Measurements from ENCODE around the gene STRIT1. TPM values are rescaled to one million over a fixed set of nuclear protein-coding genes. Genes with fewer than 3 reads are reported as not detected.
"Not testable (repeated sequence)": the region's sequence is repeated elsewhere in the genome, so short reads cannot be mapped to it uniquely, and the experiment has no call there.

STRIT1 gene
- polyA plus RNA-seq, 3 donors: 1.9 TPM

GRCh38 chr3:155274435-155274834 lies 19.0 kb downstream of the STRIT1 start:
- not testable (repeated sequence) for DNase-seq (ENCODE audit: low read depth in 3 of 3, low spot score in 2 of 3)

GRCh38 chr3:155271343-155271613 lies 22.2 kb downstream of the STRIT1 start:
- DNase-seq (ENCODE audit: low read depth in 3 of 3, low spot score in 2 of 3): no peak

- DNase-seq (ENCODE audit: low read depth in 3 of 3, low spot score in 2 of 3): no peak
Observed at GRCh38 chr3:155270485-155271342, 22.8 kb downstream of the STRIT1 start.

GRCh38 chr3:155270063-155270462 lies 23.4 kb downstream of the STRIT1 start:
- no peak for DNase-seq (ENCODE audit: low read depth in 3 of 3, low spot score in 2 of 3)

GRCh38 chr3:155262855-155263254 lies 30.6 kb downstream of the STRIT1 start:
- DNase-seq (ENCODE audit: low read depth in 3 of 3, low spot score in 2 of 3): not testable (repeated sequence)

GRCh38 chr3:155262295-155262694 lies 31.2 kb downstream of the STRIT1 start:
- no peak for DNase-seq (ENCODE audit: low read depth in 3 of 3, low spot score in 2 of 3)

GRCh38 chr3:155254445-155254844 lies 39.0 kb downstream of the STRIT1 start:
- DNase-seq (ENCODE audit: low read depth in 3 of 3, low spot score in 2 of 3): no peak

- no peak for DNase-seq (ENCODE audit: low read depth in 3 of 3, low spot score in 2 of 3)
Observed at GRCh38 chr3:155252535-155252934, 40.9 kb downstream of the STRIT1 start.

- DNase-seq (ENCODE audit: low read depth in 3 of 3, low spot score in 2 of 3): no peak
Observed at GRCh38 chr3:155252021-155252420, 41.5 kb downstream of the STRIT1 start.

- DNase-seq (ENCODE audit: low read depth in 3 of 3, low spot score in 2 of 3): no peak
Observed at GRCh38 chr3:155248531-155249187, 44.8 kb downstream of the STRIT1 start.

GRCh38 chr3:155244699-155245098 lies 48.8 kb downstream of the STRIT1 start:
- no peak for DNase-seq (ENCODE audit: low read depth in 3 of 3, low spot score in 2 of 3)

- no peak for DNase-seq (ENCODE audit: low read depth in 3 of 3, low spot score in 2 of 3)
Observed at GRCh38 chr3:155244216-155244615, 49.3 kb downstream of the STRIT1 start.

- no peak for DNase-seq (ENCODE audit: low read depth in 3 of 3, low spot score in 2 of 3)
Observed at GRCh38 chr3:155243512-155243921, 50.0 kb downstream of the STRIT1 start.

- no peak for DNase-seq (ENCODE audit: low read depth in 3 of 3, low spot score in 2 of 3)
Observed at GRCh38 chr3:155242342-155242741, 51.1 kb downstream of the STRIT1 start.

GRCh38 chr3:155241579-155241978 lies 51.9 kb downstream of the STRIT1 start:
- no peak for DNase-seq (ENCODE audit: low read depth in 3 of 3, low spot score in 2 of 3)

Other genes with a start within 250 kb of the STRIT1 start
- gene MME, start 213.4 kb downstream of the STRIT1 start, polyA plus RNA-seq (ENCODE audit: insufficient read length in 3 of 3): 100 to 1,000 TPM; 446 to 541 (median 491) TPM

Measured in right renal cortex interstitium (tissue), 3 donors.